Hypothalamus (tissue), 51 donors: ENCODE measurements around the gene TMOD3.

Source experiments
- DNase-seq, 51 donors: peaks; one replicate each; lab custom pipeline; 2025; lab: John Stamatoyannopoulos, UW

Gene TMOD3

DNA sequence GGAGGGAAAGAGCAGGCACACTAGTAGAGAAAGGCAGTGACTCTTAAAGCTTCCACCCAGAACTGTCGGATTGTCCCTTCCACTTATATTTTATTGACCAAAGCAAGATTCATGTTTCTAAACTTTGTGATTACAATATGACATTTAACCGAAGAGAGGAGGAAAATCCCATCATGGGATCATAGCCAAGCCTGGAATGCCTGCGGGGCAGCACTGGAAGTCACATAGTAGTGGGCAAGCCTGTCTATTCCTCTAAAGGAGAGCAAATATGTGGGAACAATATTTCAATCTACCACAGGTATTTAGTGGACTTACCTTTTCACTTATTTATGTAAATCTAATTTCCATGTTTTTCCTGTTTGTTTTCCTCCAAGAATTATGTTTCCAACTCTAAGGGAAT, 3.8 kb upstream of the TMOD3 start:
- no peak for DNase-seq

DNA sequence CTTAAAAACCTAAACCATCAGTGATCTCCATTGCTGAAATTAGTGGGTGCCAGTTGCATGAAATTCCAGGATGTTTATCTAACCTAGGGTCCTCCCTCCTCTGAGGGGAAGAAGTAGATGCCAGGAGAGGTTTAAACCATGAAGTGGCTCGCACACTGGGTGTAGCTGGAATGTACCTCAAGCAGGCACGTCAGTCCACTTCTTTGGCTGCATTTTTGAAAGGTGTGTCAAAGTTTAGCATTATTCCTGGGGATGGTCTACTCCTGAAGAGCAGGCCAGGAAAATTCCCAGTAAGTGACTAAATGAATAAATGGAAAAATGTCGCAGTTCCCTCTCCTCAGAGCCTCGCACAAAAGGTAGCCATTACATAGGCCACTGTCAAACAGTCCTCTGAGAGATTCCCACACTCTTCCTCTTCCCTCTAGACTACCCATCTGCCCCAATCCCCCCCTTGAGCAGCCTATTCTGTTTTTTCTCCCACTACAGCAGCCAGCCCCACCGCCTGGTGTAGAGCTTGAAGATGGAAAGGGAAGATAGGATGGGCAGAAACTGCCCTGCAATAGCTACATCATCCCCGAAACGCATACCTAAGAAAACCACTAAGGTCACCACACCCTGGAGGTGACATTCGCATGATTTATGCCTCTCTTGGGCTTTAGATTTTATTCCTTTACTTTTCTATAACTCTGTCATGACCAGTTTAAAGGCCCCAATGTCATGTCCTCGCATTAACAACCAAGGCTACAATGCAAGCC, 655 bp upstream of the TMOD3 start:
- no peak for DNase-seq

DNA sequence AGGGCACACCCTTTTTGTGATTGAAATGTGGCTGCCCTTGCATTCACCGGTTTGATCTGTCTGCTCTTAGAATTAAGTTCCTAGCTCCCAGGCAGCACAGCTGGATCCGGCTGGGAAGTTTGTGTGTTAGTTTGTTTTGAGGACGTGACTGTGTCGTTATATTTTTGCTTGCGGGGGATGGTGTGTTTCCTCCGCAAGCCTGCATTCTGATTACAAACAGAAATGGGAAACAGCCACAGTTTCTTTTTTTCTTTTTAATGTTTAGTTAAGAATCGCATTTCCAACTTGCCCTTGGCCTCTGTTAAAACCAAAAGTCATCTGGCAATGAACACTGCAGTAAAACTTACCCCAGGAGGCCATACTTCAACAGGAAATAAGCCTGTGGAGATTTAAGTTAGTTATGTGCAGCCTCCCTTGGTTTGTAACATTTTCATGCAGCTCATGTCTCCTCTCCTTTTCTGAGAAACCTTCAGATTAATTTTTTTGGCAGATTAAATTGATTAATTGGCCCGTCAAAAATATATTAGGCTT, 888 bp downstream of the TMOD3 start:
- DNase-seq: peak in 3 of 51 donors; percentile 16 to 25 (median 16)

DNA sequence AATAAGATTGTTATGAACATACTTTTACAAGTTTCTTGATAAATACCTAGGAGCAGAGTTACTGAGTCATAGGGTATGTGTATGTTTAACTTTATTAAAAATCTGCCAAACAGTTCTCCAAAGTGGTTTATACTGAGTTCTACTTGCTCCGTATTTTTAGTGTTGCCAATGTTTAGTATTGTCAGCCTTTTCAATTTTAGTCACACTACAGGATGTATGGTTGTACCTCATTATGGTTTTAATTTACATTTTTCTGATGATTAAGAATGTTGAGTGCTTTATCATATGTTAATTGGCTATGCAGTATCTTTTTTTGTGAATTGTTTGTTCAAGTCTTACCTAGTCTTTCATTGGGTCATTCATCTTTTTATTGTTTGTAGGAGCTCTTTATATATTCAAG, 4.3 kb downstream of the TMOD3 start:
- no peak for DNase-seq

DNA sequence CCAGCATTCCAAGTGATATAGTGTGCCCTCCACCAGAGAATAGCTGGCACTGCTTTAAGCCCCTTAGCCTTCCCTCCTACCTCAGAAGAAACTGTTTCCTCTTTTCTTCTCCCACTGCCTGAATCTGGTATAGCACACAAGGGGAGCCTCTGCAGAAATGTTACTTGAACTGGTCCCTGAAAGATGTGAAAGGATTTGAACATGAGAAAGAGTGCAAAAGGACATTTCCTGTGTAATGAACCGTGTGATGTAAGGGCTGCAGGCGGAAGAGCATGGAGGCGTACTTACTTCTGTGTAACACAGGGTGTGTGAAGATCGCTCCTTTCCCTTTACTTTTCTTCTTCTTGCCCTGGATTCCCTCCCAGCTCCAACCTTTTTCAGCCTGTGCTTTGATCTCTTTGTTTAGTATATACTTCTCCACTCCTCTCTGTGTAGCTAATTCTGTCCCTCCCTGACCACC, 8.4 kb downstream of the TMOD3 start:
- no peak for DNase-seq

DNA sequence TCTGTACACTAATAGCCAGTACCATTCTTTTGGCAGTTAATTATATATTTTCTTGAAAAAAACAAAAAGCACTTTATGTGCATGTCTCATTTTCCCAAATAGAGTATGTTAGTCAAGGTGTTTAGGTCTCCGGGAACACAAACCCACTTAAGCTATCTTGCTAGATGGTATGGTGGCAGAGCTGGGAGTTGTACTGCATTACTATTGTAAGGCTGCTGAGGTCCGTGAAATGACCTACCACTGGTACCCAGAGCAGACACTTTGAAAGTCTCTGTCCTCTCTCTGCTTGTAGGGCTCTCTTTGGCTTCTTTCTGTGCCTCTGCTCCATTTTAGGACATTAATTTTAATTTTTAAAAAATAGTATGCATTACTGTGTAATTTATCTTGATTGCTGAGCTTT, 8.8 kb downstream of the TMOD3 start:
- DNase-seq: no peak

DNA sequence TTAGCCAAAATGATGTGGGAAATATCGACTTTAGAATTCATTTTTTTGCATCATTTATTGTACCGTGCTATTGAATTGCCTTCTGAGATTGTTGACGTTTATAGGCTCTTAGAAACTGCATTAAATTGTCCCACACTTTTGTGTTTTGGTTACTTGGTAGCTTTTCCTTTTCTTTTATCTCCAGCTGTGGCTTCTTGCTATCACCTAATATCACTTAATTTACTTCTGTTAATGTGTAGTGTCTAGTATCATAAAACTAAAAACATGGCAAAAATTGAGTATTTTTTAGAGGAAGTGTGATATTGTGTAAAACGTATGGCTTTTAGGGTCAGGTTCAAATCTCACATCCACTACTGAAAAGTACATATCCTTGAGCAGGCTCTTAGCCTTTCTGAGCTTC, 11.2 kb downstream of the TMOD3 start:
- DNase-seq: no peak

DNA sequence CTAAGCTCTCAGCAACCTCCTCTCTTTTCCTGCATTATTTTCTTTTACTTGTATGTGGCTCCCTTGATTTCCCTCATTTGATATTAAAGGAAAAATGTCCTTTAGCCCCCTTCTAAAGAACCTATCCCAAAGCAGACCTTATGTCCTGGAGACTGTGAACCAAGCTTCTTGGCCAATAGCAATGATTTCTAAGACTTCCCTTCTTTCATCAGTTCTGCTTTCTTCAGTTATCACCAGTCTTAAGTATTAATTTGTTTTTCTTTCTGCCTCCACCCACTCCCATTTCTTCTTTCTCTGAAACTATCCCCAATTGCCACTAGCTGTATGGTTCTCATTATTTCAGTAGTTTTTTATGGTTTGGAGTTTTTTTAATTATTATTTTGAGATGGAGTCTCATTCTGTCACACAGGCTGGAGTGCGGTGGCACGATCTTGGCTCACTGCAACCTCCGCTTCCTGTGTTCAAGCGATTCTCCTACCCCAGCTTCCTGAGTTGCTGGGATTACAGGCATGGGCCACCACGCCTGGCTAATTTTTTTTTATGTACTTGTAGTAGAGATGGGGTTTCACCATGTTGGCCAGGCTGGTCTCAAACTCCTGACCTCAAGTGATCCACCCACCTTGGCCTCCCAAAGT, 12.1 kb downstream of the TMOD3 start:
- no peak for DNase-seq

DNA sequence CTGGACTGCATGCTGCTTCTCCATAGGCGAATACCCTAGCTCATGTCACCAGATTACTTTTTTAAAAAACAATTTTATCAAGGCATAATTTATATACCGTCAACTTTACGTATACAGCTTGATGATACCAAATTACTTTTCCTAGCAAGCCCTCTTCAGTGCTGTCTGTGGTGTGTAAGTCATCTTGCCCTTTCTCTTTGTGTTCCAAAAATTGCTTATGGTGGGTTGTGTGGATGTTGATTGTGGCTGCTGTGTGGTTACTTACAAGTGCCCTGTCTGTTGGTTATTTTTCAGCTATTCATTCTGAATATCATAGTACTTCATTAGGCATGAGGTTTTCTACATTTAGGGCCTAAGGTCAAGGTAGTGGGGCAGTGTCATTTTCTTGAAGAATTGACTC, 12.8 kb downstream of the TMOD3 start:
- no peak for DNase-seq

DNA sequence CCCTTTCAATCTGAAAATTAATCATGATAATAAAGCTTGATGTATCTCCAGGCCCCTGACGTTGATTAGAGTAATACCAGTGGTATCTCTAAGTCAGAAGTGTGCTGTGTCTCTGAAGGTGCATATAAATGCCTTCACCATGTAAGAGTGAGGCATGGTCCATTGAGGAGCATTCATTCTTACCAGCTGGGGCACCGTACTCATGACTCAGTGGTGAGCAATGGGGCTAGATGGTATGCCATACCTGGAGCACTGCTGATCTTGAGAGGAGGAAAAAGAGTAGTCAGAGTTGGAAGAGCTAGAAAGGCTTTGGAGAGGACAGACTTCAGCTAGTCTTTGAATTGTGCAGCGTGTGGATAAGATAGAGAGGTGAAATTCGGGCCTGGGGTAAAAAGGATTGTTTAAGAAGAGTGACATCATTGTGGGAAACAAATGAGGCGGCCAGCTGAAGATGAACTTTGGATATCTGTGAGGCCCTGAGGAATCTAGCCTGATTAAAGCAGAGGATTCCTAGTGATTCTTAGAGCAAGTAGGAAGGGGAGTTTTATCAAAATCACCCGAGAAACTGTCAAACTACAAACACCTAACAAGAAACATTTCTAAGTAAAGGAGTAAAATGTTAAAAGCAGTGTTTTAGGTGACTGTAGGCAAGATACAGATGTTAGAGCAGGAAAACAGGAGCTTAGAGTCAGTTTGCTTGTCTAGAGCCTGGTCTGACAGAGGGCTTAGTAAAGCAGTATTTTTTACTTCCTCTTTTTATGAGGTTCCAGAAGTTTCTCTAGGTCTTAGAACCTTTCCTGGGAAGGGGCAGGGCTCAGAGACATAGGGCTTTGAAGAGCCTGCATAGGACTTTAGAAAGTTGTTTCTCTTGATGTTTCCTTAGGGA, 13.6 kb downstream of the TMOD3 start:
- DNase-seq: no peak

DNA sequence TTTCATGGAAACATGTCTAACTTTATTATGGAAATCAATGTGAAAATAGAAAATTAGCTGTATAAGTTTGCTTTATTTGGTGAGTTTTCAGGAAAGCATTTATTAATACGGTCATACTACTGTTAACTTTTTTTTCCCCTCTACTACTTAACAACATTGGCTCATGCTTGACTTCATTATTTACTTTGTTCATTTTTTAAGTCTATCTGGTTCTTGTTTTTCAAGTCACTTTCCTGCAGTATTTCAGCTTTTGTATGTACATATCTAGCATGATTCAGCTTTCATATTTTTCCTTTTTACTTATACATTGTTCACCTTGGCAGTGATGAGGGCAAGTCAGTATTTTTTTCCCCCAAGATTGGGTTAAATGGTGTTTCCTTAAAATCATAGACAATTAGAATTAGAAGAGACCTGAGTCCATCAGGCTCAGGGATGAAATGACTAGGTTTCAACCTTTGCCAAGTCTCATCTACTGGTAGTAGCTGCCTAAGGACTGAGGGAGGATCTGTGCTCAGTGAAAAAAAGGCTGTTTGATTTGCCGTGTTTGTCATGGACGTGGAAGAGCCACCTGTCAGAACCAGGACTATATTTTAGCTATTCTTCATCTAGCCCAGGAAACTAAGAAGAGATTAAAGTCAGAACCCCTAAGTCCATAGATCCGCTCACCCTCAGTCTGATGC, 15.4 kb downstream of the TMOD3 start:
- no peak for DNase-seq

DNA sequence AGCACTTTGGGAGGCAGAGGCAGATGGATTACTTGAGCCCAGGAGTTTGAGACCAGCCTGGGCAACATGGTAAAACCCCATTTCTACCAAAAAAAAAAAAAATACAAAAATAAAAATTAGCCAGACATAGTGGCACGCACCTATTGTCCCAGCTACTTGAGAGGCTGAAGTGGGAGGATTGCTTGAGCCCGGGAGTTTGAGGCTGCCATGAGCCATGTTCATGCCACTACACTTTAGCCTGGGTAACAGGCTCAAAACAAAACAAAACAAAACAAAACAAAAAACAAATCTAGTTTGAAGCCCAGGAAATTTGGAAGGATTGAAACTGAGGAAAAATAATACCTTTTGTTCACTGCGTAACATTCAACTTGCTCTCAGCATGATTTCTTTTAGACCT, 16.6 kb downstream of the TMOD3 start:
- DNase-seq: no peak

DNA sequence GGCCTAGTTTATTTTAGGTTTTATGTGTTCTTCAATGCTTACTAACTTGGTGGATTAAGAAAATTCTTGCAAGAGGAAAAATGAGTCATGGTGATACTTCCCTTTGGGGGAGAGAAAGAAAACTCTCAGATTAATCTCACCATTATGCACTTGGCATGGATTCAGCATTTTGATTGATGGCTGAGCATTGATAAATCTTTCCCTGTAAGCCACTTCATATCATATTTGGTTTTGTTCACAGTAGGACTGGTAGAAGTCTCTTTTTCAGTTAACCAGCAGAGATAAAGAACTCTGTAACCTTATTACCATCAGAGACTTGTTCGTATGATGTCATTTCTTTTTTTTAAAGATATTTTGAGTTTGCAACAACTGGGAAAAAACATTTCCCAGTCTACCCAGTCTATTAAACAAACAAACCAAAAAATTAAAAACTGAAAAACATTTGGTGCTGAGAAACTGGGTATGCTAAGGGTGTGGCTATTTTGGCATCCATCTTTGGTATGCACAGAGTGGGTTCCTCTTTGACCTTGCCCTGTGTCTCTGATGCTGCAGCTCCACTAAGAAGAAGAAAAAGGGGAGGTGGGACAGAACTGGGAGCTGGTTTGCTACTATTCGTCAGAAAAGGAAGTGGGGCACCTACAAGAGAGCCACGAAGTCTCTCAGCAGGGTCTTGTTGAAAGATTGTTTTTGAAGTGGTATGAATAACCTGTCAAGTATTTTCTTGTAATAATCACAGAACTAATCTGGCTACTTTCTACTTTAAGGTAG, 17.2 kb downstream of the TMOD3 start:
- no peak for DNase-seq

DNA sequence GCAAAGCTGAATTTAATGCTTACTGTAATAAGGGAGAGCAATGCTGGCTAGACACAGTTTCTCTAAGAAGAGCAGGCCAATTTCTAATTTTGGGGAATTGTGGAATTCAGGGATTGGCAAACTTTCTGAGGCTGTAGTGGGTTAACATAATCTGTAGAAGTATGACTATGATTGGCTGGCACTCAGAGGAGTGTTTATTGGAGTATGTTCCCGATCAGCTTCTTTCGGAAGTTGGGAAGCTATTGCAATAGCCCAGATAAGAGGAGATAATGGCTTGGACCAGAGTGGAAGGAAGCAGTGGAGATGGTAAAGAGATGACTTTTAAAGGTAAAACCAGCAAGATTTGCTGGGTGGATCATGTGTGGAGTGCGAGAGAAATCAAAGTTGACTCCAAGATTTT, 19.4 kb downstream of the TMOD3 start:
- no peak for DNase-seq

DNA sequence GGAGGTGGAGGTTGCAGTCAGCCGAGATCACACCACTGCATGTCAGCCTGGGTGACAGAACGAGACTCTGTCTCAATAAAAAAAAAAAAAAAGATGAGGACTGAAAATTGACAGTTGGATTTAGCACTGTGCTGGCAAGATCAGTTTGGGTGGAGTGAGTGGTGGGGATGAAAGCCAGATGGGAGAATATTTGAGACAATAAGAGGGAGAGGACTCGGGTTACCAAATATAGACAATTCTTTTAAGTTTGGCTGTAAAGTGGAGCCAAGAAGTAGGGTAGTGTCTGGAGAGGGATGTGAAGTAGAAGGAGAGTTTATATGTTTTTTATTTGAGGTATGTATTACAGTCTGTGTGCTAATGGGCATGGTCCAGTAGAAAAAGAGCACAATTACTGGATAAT, 20.4 kb downstream of the TMOD3 start:
- DNase-seq: no peak

DNA sequence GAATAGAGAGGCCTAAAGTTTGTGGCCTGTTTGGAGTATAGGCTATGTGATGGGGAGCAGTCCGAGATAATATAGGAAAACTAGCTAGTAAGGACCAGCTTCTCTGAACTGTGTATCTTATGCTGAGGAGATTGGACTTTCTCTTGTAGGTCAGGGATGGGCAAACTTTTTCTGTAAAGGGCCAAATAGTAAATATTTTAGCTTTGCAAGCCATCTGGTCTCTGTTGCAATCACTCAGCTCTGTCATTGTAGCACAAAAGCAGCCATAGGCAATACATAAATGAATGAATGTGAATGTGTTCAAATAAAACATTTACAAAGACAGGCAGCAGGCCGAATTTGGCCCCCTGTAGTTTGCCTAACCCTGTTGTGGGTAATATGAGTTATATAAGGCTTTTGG, 24.5 kb downstream of the TMOD3 start:
- no peak for DNase-seq

DNA sequence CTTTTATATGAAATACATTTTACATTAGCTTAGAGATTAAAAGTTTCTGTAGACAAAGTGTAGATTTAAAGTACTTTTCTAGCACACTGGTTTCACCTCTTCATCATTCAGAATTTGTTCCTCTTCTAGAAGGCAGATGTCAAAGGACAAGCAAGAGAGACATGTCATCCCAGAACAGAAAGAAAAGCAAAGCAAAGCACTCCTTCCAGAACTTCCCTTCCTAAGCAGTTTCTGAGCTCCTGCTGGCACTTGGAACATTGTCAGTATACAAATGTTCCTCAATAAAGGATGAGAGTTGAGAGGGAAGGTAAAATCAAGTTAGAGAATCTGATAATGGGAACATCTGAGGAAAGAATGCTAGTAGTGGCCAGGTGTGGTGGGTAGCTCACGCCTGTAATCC, 26.2 kb downstream of the TMOD3 start:
- no peak for DNase-seq

DNA sequence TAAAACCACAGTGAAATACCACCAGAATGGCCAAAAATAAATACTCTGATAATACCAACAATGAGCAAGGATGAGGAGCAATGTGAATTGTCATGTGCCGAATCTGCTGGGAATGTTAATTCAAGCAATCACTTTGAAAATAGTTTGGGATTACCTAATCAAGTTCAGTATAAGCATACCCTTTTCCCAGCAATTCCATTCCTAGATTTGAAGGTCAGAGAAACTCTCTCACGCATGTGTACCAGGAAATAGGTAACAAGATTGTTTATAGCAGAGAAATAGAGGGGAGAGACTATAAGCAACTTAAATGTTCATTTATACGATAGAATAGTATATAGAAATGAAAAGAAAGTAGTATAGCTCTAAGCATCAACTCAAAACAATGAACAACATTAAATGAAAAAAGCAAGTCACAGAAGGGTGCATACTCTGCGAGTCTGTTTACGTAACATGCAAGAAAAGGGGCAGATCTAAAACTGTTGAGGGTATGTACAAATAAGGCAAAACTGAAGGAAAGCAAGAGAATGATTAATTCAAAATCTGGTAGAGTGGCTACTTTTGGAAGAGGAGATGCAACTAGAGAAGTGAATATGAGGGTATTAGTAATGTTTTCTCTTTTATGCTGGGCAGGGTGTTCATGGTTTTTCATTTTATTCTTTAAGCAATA, 27.4 kb downstream of the TMOD3 start:
- DNase-seq: no peak
